ENCODE results near the gene CPNE9. TPM values are rescaled to one million over a fixed set of nuclear protein-coding genes. Genes with fewer than 3 reads are reported as not detected.
A peak's percentile ranks its signal among the peaks of the same experiment; 100 is the strongest.
"Not testable (repeated sequence)": the region's sequence is repeated elsewhere in the genome, so short reads cannot be mapped to it uniquely, and the experiment has no call there.

CPNE9 gene
- total RNA-seq, 1 experiment from 2014 or later, result not detected

DNA sequence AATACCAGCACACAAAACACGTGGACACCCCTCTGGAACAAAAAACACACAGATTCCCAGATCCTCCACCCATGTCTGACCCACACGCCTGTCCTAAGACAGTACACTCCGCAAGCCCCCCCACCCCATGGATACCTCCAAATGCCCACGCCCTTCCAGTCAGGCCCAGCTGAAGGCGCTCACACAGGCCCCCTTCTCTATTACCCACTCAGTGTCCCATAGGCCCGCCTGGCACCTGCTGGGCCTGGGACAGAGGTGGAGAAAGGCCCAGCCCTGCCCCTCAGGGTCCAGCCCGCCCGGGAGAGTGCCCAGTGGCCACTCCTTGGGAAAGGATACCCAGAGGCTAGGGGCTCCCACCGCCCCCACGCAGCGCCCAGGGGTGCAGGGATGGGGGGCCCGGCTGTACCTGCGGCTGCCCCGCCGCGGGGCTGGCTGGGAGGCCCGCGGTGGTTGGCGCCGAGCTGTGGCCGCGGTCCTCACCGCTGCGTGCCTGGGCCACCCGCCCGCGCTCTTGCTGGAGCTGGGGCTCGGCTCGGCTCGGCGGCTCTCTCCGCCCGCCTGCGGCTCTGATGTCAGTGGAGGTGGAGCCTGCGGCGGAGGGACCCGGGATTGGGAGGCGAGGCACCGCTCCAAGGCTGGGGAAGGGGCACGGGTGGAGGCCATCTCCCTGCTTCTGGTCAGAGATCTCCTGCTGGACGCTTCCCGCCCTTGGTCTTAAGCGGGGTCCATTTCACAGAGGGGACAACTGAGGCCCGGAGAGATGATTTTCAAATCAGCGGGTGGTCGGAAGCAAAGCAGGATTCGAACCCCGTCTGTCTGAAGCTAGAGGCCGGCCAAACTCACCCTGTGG is 66.0 kb downstream of the CPNE9 start, which contains the start of gene CAMK1:
TSS of gene CAMK1 (minus strand) at position 522 of the 850 bp plus-strand sequence. CDS start 2,198 bp downstream, outside the sequence.
- peaks cover 8% of the 10 kb centered on the region for H3K4me1 ChIP-seq
- no peaks in the 10 kb centered on the region for H3K27me3 ChIP-seq (replicated peaks; ENCODE audit: control insufficient read depth, insufficient read depth, low read length)
- Mint-ChIP-seq H3K36me3 (ENCODE audit: insufficient read depth, unreplicated experiment) (peaks cover 11% of the 10 kb centered on the region), H3K9me3 (ENCODE audit: unreplicated experiment) (no peaks in the 10 kb centered on the region), H3K27ac (ENCODE audit: unreplicated experiment) (peak within 1 kb of the TSS; percentile 0), H3K4me3 (ENCODE audit: unreplicated experiment) (peak within 1 kb of the TSS; percentile 61), H3K4me1 (ENCODE audit: low read depth, unreplicated experiment) (peaks cover 7% of the 10 kb centered on the region), H3K27me3 (ENCODE audit: insufficient read depth, unreplicated experiment) (no peaks in the 10 kb centered on the region)
- TF ChIP-seq, protein P1, sequence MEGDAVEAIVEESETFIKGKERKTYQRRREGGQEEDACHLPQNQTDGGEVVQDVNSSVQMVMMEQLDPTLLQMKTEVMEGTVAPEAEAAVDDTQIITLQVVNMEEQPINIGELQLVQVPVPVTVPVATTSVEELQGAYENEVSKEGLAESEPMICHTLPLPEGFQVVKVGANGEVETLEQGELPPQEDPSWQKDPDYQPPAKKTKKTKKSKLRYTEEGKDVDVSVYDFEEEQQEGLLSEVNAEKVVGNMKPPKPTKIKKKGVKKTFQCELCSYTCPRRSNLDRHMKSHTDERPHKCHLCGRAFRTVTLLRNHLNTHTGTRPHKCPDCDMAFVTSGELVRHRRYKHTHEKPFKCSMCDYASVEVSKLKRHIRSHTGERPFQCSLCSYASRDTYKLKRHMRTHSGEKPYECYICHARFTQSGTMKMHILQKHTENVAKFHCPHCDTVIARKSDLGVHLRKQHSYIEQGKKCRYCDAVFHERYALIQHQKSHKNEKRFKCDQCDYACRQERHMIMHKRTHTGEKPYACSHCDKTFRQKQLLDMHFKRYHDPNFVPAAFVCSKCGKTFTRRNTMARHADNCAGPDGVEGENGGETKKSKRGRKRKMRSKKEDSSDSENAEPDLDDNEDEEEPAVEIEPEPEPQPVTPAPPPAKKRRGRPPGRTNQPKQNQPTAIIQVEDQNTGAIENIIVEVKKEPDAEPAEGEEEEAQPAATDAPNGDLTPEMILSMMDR (IDR thresholded peaks at IDR 0.05; ENCODE audit: insufficient read depth in 1 of 2, low read depth in 1 of 2, low read length in 1 of 2, severe bottlenecking in 1 of 2, unreplicated experiment in 1 of 2), result no peak
- ChIA-PET CTCF (no interaction called here), POLR2A (interaction anchor here (0.5 kb wide), 1 partner anchor 210 kb away, joined by 4 read pairs; no protein-coding TSS in a partner anchor)
- H3K9me3 ChIP-seq, result no peaks in the 10 kb centered on the region
- peak; percentile 69 to 77 for DNase-seq
- peak within 1 kb of the TSS; percentile 62 for H3K4me3 ChIP-seq (ENCODE audit: low read depth, low read length)
- no TSS peak for BruUV-seq (replicated peaks)
- no peaks in the 10 kb centered on the region; the same call in 1 of the 2 replicates for H3K36me3 ChIP-seq (ENCODE audit: control insufficient read depth, insufficient read depth, low read length)
- intact Hi-C loops (cut with micrococcal nuclease; ENCODE audit: unreplicated experiment), result loop anchor here (2.0 kb wide), 1 partner anchor 21 kb away; the partner anchor contains the start of gene OGG1

GRCh38 chr3:9770276-9770812 is 66.7 kb downstream of the CPNE9 start:
- CTCF ChIA-PET, result no interaction called here
- POLR2A ChIA-PET, result no interaction called here
- peak overlapping the region; percentile 62 for H3K4me3 ChIP-seq (ENCODE audit: low read depth, low read length)
- Mint-ChIP-seq H3K36me3 (ENCODE audit: insufficient read depth, unreplicated experiment) (peaks cover 6% of the 10 kb centered on the region), H3K4me3 (ENCODE audit: unreplicated experiment) (peak overlapping the region; percentile 61), H3K9me3 (ENCODE audit: unreplicated experiment) (no peaks in the 10 kb centered on the region), H3K27ac (ENCODE audit: unreplicated experiment) (no peak overlapping the region), H3K4me1 (ENCODE audit: low read depth, unreplicated experiment) (peaks cover 7% of the 10 kb centered on the region), H3K27me3 (ENCODE audit: insufficient read depth, unreplicated experiment) (no peaks in the 10 kb centered on the region)
- TF ChIP-seq, protein P1 (IDR thresholded peaks at IDR 0.05; ENCODE audit: insufficient read depth in 1 of 2, low read depth in 1 of 2, low read length in 1 of 2, severe bottlenecking in 1 of 2, unreplicated experiment in 1 of 2), result no peak
- H3K4me1 ChIP-seq, result peaks cover 8% of the 10 kb centered on the region
- DNase-seq, result peak; percentile 41 to 51
- intact Hi-C loops (cut with micrococcal nuclease; ENCODE audit: unreplicated experiment), result loop anchor here (2.0 kb wide), 1 partner anchor 22 kb away; the partner anchor contains the start of gene OGG1
- no peaks in the 10 kb centered on the region for H3K9me3 ChIP-seq
- H3K36me3 ChIP-seq (ENCODE audit: control insufficient read depth, insufficient read depth, low read length), result no peaks in the 10 kb centered on the region; the same call in 1 of the 2 replicates
- no peaks in the 10 kb centered on the region for H3K27me3 ChIP-seq (replicated peaks; ENCODE audit: control insufficient read depth, insufficient read depth, low read length)
- TSS peak; percentile 20 for BruUV-seq (replicated peaks)

DNA sequence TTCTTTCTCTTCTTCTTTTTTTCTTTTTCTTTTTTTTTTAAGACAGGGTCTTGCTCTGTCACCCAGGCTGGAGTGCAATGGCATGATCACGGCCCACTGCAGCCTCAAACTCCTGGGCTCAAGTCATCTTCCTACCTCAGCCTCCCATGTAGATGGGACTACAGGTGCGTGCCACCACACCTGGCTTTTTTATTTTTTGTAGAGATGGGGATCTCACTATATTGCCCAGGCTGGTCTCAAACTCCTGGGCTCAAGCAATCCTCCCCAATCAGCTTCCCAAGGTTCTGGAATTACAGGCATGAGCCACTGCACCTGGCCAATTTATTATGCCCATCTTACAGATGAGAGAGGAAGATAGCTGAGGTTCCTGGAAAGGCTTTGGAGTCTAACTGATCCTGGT is 67.4 kb downstream of the CPNE9 start:
- POLR2A ChIA-PET; DNase-seq; H3K9me3 ChIP-seq; H3K27ac Mint-ChIP-seq (ENCODE audit: unreplicated experiment); CTCF ChIA-PET; H3K4me1 ChIP-seq; H3K27me3 ChIP-seq (replicated peaks; ENCODE audit: control insufficient read depth, insufficient read depth, low read length); H3K4me3 ChIP-seq (ENCODE audit: low read depth, low read length); H3K9me3 Mint-ChIP-seq (ENCODE audit: unreplicated experiment); H3K36me3 ChIP-seq (ENCODE audit: control insufficient read depth, insufficient read depth, low read length); H3K36me3 Mint-ChIP-seq (ENCODE audit: insufficient read depth, unreplicated experiment); BruUV-seq (replicated peaks); H3K4me1 Mint-ChIP-seq (ENCODE audit: low read depth, unreplicated experiment); H3K27me3 Mint-ChIP-seq (ENCODE audit: insufficient read depth, unreplicated experiment): not testable (repeated sequence)
- H3K4me3 Mint-ChIP-seq (ENCODE audit: unreplicated experiment), result peak overlapping the region; percentile 61
- intact Hi-C loops (cut with micrococcal nuclease; ENCODE audit: unreplicated experiment), result loop anchor here (2.0 kb wide), 1 partner anchor 22 kb away; the partner anchor contains the start of gene OGG1
